Motor neuron (in vitro differentiated cells): ENCODE results near the gene UCK1. TPM values are rescaled to one million over a fixed set of nuclear protein-coding genes. Genes with fewer than 3 reads are reported as not detected.

Experiments
- ATAC-seq, 8 experiments: fragments of 200-7000 bp; cut with Tn5 transposase; replicated peaks in 6 of 8; 2 replicates each; pipeline ENCODE4 v1.8.0; 2021; ENCODE audit warnings: mild to moderate bottlenecking in 8 of 8, moderate library complexity in 8 of 8
- H3K27ac ChIP-seq, 2 donors: fragments of 250-450 bp; sonication (Bioruptor Pico); 2 replicates each; pipeline ENCODE4 v1.9.0; 2021; ENCODE audit warnings: antibody characterized with exemption in 2 of 2, mild to moderate bottlenecking in 2 of 2, moderate library complexity in 1 of 2
- H3K4me1 ChIP-seq, 2 donors: fragments of 250-450 bp; sonication (Bioruptor Pico); replicated peaks in 1 of 2; 2 replicates each; pipeline ENCODE4 v1.6.1; 2021; ENCODE audit warnings: antibody characterized with exemption in 2 of 2, mild to moderate bottlenecking in 2 of 2, moderate library complexity in 1 of 2
- H3K4me3 ChIP-seq, 5 donors: fragments of 250-450 bp; sonication (Bioruptor Pico); 2 replicates each; pipeline ENCODE4 v1.9.0; 2021; ENCODE audit warnings: antibody characterized with exemption in 5 of 5, mild to moderate bottlenecking in 5 of 5, moderate library complexity in 4 of 5
- WGBS, 10 experiments: fragments of 450-650 bp; shearing (Covaris generic); methylation state at CpG; one replicate each; pipeline ENCODE4 v1.0.0; 2022; 5-methylcytosine and 5-hydroxymethylcytosine counted together
- in situ Hi-C, 9 experiments: fragments of 400-800 bp; cut with MboI; loops; one replicate each; pipeline ENCODE4 v1.15.0; 2021; ENCODE audit warnings: low sequenced_read_pairs in 9 of 9, low pct_unique_long_range_greater_than_20kb in 2 of 9; ENCODE audit not compliant: unreplicated experiment in 9 of 9
- total RNA-seq, 8 experiments: library from RNA; unstranded; fragments of 300-600 nt; gene quantifications; 2 replicates each; pipeline versions ENCODE4 v1.2.3 to v1.2.4, GENCODE V29; 2022

The UCK1 gene
- total RNA-seq, 8 experiments from 2014 or later, result 12.7 to 28.2 (median 18.4) TPM

GRCh38 chr9:131545786-131546335 is 14.8 kb upstream of the UCK1 start:
- WGBS, 10 experiments, result no CpG with 5 or more reads among the region's 30 CpGs
- Histone ChIP-seq H3K27ac (no peak overlapping the region), H3K4me3 (peak overlapping the region in 3 of 5 donors; percentile 3 to 20 (median 3)), H3K4me1 (peaks cover 0 to 2% of the 10 kb centered on the region in 2 donors)
- peak in 6 of 8 experiments; percentile 19 to 53 (median 42) for ATAC-seq
- in situ Hi-C loops, result no loop called here

DNA sequence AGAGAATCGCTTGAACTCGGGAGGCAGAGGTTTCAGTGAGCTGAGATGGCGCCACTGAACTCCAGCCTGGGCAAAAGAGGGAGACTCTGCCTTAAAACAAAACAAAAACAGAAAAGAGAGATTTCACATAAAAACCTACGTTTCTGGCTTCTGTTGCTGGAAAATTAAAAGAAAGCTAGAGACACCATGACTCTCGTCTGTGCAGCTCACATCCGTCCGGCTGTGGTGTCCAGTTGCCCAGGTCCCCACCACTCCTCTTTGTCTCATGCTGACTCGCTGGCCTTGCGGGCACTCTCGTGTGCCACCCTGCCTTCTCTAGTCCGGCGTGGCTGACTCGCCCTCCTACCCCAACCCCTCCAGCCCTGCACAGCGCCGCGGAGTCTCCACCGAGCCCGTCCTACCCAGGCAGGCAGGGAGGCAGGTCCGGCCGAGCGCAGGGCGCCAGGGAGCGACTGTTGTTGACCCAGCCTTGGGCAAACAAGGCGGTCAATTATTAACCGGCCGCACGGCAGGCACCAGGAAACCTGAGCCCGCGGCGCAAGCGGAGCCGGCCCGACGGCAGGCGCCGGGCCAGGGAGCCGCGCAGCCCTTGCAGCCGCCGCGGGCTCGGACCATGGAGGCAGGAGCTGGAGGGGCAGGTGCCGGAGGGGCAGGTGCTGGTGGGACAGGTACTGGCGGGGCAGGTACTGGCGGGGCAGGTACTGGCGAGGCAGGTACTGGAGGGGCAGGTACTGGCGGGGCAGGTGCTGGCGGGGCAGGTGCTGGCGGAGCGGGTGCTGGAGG is 14.1 kb upstream of the UCK1 start, which contains the start of gene PRRT1B:
TSS of gene PRRT1B (plus strand) at position 521 of the 783 bp plus-strand sequence. CDS start at position 614, 93 bp downstream.
- WGBS, 10 experiments, result 52 to 100% (median 86%) methylated on average over 2 to 12 of the region's 50 CpGs; no CpG with 5 or more reads in 2 of the 10 experiments
- ATAC-seq, result peak in 6 of 8 experiments; percentile 6 to 76 (median 19)
- in situ Hi-C loops, result no loop called here

DNA sequence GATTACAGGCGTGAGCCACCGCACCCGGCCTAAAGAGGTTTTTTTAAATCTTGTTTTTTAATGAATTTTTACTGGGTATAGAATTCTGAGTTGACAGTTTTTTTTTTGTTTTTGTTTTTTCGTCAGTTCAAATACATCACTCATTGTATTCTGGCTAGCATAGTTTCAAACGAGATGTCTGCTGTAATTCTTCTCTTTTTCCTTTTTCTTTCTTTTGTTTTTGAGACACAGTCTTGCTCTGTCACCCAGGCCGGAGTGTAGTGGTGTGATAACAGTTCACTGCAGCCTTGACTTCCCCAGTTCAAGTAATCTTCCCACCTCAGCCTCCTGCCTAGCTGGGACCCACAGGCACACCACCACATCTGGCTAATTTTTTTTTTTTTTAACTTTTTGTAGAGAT is 12.1 kb upstream of the UCK1 start:
- 33 to 100% (median 88%) methylated on average over 2 to 6 of the region's 6 CpGs; no CpG with 5 or more reads in 2 of the 10 experiments for WGBS, 10 experiments
- ATAC-seq, result no peak
- H3K27ac ChIP-seq, result no peak overlapping the region
- peaks cover 0 to 2% of the 10 kb centered on the region in 2 donors for H3K4me1 ChIP-seq
- H3K4me3 ChIP-seq, result no peak overlapping the region
- in situ Hi-C loops, result no loop called here

More for the DNA sequence above, 14.1 kb upstream of the UCK1 start, which contains the start of gene PRRT1B:
- Histone ChIP-seq H3K27ac (no peak within 1 kb of the TSS), H3K4me3 (peak within 1 kb of the TSS in 3 of 5 donors; percentile 3 to 20 (median 3)), H3K4me1 (peaks cover 0 to 2% of the 10 kb centered on the region in 2 donors)

- in situ Hi-C loops, result no loop called here
- WGBS, 10 experiments, result 47 to 100% (median 73%) methylated on average over 2 to 7 of the region's 7 CpGs; no CpG with 5 or more reads in 2 of the 10 experiments
- no peak overlapping the region for H3K27ac ChIP-seq
- H3K4me1 ChIP-seq, result no peaks in the 10 kb centered on the region
- no peak for ATAC-seq
- H3K4me3 ChIP-seq, result no peak overlapping the region
These were observed 8.3 kb upstream of the UCK1 start for GRCh38 chr9:131539223-131539923.

DNA sequence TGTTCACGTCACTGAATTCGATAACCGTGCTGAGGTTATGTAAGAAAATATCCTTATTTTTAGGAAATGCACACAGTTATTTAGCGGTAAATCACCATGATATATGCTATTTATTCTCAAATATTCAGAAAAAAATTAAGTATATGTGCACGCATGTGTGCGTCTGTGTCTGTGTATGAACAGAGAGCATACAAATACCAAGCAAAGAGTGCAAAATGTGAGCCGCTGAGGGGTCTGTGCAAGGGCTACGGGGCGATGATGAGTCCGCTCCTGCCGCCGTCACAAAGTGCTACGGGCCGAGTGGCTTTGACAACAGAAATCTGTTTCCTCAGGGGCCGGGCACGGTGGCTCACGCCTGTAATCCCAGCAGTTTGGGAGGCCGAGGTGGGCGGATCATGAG is 6.9 kb upstream of the UCK1 start:
- in situ Hi-C loops, result no loop called here
- no peak for ATAC-seq
- no peak overlapping the region for H3K4me3 ChIP-seq
- H3K4me1 ChIP-seq, result no peaks in the 10 kb centered on the region
- no peak overlapping the region for H3K27ac ChIP-seq
- 56 to 100% (median 90%) methylated on average over 2 to 16 of the region's 19 CpGs; no CpG with 5 or more reads in 2 of the 10 experiments for WGBS, 10 experiments

GRCh38 chr9:131534721-131535237 is 3.7 kb upstream of the UCK1 start:
- H3K4me3 ChIP-seq, result no peak overlapping the region
- in situ Hi-C loops, result no loop called here
- no peak overlapping the region for H3K27ac ChIP-seq
- H3K4me1 ChIP-seq, result peaks cover 2 to 8% of the 10 kb centered on the region in 2 donors
- no peak for ATAC-seq
- WGBS, 10 experiments, result 27 to 86% (median 62%) methylated on average over 1 to 5 of the region's 8 CpGs; no CpG with 5 or more reads in 3 of the 10 experiments

DNA sequence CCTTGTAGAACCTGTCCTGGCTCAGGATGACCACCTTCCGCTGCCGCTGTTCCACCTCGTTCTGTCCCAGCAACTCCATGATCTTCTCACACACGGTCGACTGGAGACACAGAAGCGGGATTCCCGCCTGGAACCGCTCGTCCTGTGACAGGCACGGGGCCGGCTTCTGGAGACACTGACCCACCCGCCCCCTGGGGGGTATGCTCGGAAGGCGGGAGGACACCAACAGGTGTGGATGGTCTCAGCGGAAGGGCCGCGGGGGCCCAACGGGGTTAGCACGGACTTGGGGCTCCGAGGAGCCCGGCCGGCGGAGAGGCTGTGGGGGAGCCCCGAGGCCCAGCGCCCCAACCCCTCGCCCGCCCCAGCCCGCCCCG is 530 bp downstream of the UCK1 start:
- ATAC-seq, result peak in 5 of 8 experiments; percentile 17 to 57 (median 39)
- H3K4me3 ChIP-seq, result peak overlapping the region; percentile 79 to 96 (median 86)
- 10 to 47% (median 20%) methylated on average over 2 to 8 of the region's 29 CpGs; no CpG with 5 or more reads in 7 of the 10 experiments for WGBS, 10 experiments
- in situ Hi-C loops, result no loop called here
- H3K4me1 ChIP-seq, result peaks cover 2 to 8% of the 10 kb centered on the region in 2 donors
- H3K27ac ChIP-seq, result no peak overlapping the region

GRCh38 chr9:131529597-131530545 is 1.2 kb downstream of the UCK1 start:
- WGBS, 10 experiments, result 0 to 100% (median 50%) methylated on average over 1 to 11 of the region's 24 CpGs; no CpG with 5 or more reads in 3 of the 10 experiments
- Histone ChIP-seq H3K27ac (no peak overlapping the region), H3K4me3 (peak overlapping the region; percentile 79 to 96 (median 86)), H3K4me1 (peaks cover 2 to 8% of the 10 kb centered on the region in 2 donors)
- in situ Hi-C loops, result no loop called here
- peak in 1 of 8 experiments; percentile 2 for ATAC-seq

GRCh38 chr9:131528886-131529505 is 2.1 kb downstream of the UCK1 start:
- no peak overlapping the region for H3K27ac ChIP-seq
- no peak for ATAC-seq
- peaks cover 2 to 8% of the 10 kb centered on the region in 2 donors for H3K4me1 ChIP-seq
- in situ Hi-C loops, result no loop called here
- H3K4me3 ChIP-seq, result no peak overlapping the region
- 88 to 100% (median 93%) methylated on average over 1 to 6 of the region's 35 CpGs; no CpG with 5 or more reads in 5 of the 10 experiments for WGBS, 10 experiments

GRCh38 chr9:131528186-131528585 is 2.9 kb downstream of the UCK1 start:
- WGBS, 10 experiments, result 50 to 100% (median 98%) methylated on average over 1 to 5 of the region's 7 CpGs; no CpG with 5 or more reads in 2 of the 10 experiments
- in situ Hi-C loops, result no loop called here
- Histone ChIP-seq H3K4me1 (peaks cover 2 to 8% of the 10 kb centered on the region in 2 donors), H3K27ac (no peak overlapping the region), H3K4me3 (no peak overlapping the region)
- ATAC-seq, result no peak

GRCh38 chr9:131525643-131526565 is 5.2 kb downstream of the UCK1 start:
- H3K27ac ChIP-seq, result no peak overlapping the region

More at GRCh38 chr9:131525643-131526565, 5.2 kb downstream of the UCK1 start:
- ATAC-seq, result no peak
- 79 to 100% (median 86%) methylated on average over 1 to 14 of the region's 19 CpGs; no CpG with 5 or more reads in 3 of the 10 experiments for WGBS, 10 experiments
- Histone ChIP-seq H3K4me1 (peaks cover 2 to 5% of the 10 kb centered on the region in 2 donors), H3K4me3 (no peak overlapping the region)
- in situ Hi-C loops, result no loop called here
